ENCODE measurements around the gene PTPRR. TPM values are rescaled to one million over a fixed set of nuclear protein-coding genes. Genes with fewer than 3 reads are reported as not detected.
A peak's percentile ranks its signal among the peaks of the same experiment; 100 is the strongest.

The PTPRR gene
- total RNA-seq, 1 donor from 2014 or later: 1.4 TPM

DNA sequence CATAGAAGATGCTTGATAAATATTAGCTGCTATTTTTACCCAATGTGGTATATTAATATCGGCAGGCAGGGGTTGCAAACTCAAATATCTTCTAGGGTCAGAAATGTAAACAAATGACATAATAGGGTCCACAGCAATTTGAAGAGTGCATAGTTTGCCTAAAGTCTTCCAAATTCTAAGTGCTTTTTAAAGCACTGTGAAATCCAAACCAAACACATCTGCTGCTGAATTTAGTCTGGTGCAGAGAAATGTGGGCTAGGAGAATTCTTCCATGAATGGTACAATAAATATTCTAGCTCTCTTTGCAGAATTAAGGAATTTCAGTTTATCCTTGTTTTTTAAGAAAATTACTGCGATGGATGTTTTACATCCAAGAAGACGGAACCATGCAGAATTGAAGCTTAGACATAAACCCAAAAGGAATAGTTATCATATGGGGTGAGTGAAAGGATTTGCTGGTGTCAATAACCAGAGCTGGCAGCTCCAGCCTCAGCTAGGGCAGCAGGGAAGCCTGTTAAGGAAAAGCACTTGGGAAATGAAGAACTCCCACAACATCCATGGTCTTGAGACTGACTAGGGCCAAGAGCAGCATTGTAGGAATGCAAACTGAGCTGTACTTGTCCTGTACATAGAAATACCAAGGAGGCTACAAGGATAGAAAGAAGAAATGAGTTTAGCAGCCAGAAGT lies 65.5 kb downstream of the PTPRR start:
- no peaks in the 10 kb centered on the region for H3K36me3 Mint-ChIP-seq (ENCODE audit: low read depth, unreplicated experiment)
- no peaks in the 10 kb centered on the region for H3K36me3 ChIP-seq (ENCODE audit: insufficient read depth, low read length)
- no peaks in the 10 kb centered on the region for H3K4me1 ChIP-seq (ENCODE audit: insufficient read depth, low read length)
- no peak overlapping the region for H3K4me3 Mint-ChIP-seq (ENCODE audit: unreplicated experiment)
- no peaks in the 10 kb centered on the region for H3K79me2 ChIP-seq (ENCODE audit: insufficient read depth, low read length)
- no peaks in the 10 kb centered on the region for H4K20me1 ChIP-seq (ENCODE audit: insufficient read depth, low read length)
- no peaks in the 10 kb centered on the region for H3K4me1 Mint-ChIP-seq (ENCODE audit: low read depth, unreplicated experiment)
- H3K27me3 Mint-ChIP-seq (ENCODE audit: low read depth, unreplicated experiment): peaks cover 5% of the 10 kb centered on the region
- DNase-seq (ENCODE audit: low read depth) (no peak), FAIRE-seq (no peak)
- peaks cover 2% of the 10 kb centered on the region for H3K27me3 ChIP-seq (ENCODE audit: insufficient read depth, low read length)
- no peak overlapping the region for H2AFZ ChIP-seq (ENCODE audit: low read depth, low read length)
- no peak overlapping the region for H3K4me2 ChIP-seq (ENCODE audit: low read length)
- no peaks in the 10 kb centered on the region for H3K9me3 Mint-ChIP-seq (ENCODE audit: unreplicated experiment)
- H3K27ac ChIP-seq (ENCODE audit: low read depth, low read length): no peak overlapping the region
- no peak overlapping the region for H3K9ac ChIP-seq (ENCODE audit: low read length)
- H3K9me3 ChIP-seq (ENCODE audit: insufficient read depth, low read depth, low read length): no peaks in the 10 kb centered on the region
- no peak overlapping the region for H3K27ac Mint-ChIP-seq (ENCODE audit: unreplicated experiment)
- TF ChIP-seq EZH2 (IDR thresholded peaks at IDR 0.05; ENCODE audit: insufficient read depth, low read length): no peak
- TF ChIP-seq, protein P1, sequence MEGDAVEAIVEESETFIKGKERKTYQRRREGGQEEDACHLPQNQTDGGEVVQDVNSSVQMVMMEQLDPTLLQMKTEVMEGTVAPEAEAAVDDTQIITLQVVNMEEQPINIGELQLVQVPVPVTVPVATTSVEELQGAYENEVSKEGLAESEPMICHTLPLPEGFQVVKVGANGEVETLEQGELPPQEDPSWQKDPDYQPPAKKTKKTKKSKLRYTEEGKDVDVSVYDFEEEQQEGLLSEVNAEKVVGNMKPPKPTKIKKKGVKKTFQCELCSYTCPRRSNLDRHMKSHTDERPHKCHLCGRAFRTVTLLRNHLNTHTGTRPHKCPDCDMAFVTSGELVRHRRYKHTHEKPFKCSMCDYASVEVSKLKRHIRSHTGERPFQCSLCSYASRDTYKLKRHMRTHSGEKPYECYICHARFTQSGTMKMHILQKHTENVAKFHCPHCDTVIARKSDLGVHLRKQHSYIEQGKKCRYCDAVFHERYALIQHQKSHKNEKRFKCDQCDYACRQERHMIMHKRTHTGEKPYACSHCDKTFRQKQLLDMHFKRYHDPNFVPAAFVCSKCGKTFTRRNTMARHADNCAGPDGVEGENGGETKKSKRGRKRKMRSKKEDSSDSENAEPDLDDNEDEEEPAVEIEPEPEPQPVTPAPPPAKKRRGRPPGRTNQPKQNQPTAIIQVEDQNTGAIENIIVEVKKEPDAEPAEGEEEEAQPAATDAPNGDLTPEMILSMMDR (IDR thresholded peaks at IDR 0.05; ENCODE audit: insufficient read depth, low read depth, low read length): no peak
- H3K4me3 ChIP-seq (ENCODE audit: insufficient read depth, low read depth, low read length): no peak overlapping the region

DNA sequence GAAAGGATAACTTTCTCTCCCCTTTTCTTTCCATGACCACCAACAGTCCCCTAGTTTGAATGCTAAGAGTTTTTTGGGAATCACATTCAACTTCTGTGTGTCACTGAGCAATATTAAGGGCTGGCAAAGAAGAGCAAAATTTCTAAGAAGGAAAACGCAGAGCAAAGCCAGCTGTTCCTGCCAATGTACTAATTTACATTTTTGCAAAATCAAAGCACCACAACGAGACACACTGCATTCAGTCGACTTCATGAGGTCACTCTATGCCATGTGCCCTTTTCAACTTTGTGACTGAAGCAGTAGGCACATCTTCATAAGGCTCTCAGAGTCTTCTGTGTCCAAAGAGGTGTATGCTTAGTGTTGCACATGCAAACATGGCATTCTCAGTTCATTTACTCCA lies 66.4 kb downstream of the PTPRR start:
- Histone ChIP-seq H3K9me3 (ENCODE audit: insufficient read depth, low read depth, low read length) (no peaks in the 10 kb centered on the region), H3K79me2 (ENCODE audit: insufficient read depth, low read length) (no peaks in the 10 kb centered on the region), H3K4me2 (ENCODE audit: low read length) (no peak overlapping the region), H3K27me3 (ENCODE audit: insufficient read depth, low read length) (peaks cover 2% of the 10 kb centered on the region), H3K4me3 (ENCODE audit: insufficient read depth, low read depth, low read length) (no peak overlapping the region), H3K27ac (ENCODE audit: low read depth, low read length) (no peak overlapping the region), H3K9ac (ENCODE audit: low read length) (no peak overlapping the region), H3K36me3 (ENCODE audit: insufficient read depth, low read length) (no peaks in the 10 kb centered on the region), H2AFZ (ENCODE audit: low read depth, low read length) (no peak overlapping the region), H4K20me1 (ENCODE audit: insufficient read depth, low read length) (no peaks in the 10 kb centered on the region), H3K4me1 (ENCODE audit: insufficient read depth, low read length) (no peaks in the 10 kb centered on the region)
- Mint-ChIP-seq H3K36me3 (ENCODE audit: low read depth, unreplicated experiment) (no peaks in the 10 kb centered on the region), H3K27ac (ENCODE audit: unreplicated experiment) (no peak overlapping the region), H3K27me3 (ENCODE audit: low read depth, unreplicated experiment) (peaks cover 5% of the 10 kb centered on the region), H3K4me3 (ENCODE audit: unreplicated experiment) (no peak overlapping the region), H3K9me3 (ENCODE audit: unreplicated experiment) (no peaks in the 10 kb centered on the region), H3K4me1 (ENCODE audit: low read depth, unreplicated experiment) (no peaks in the 10 kb centered on the region)
- TF ChIP-seq, protein P1 (IDR thresholded peaks at IDR 0.05; ENCODE audit: insufficient read depth, low read depth, low read length): no peak
- no peak for TF ChIP-seq EZH2 (IDR thresholded peaks at IDR 0.05; ENCODE audit: insufficient read depth, low read length)
- FAIRE-seq: no peak
- DNase-seq (ENCODE audit: low read depth): no peak

DNA sequence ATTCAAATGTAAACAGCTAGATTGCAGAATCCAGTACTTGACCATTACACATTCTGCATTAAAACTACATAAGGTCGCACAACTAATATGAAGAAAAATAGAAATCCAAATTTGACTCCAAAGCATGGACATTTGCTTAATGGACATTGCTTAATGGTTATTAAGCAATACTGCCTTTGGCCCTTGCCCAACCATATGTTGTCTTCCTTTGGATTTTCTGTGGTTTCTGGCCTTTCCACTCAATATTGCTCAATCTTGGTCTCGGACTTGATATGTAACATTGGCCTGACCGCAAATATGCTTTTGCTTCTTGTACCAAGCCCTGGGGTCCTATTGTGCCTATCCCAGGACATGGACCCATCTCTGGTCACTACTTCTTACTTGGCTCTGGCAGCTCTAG lies 67.2 kb downstream of the PTPRR start:
- Mint-ChIP-seq H3K4me3 (ENCODE audit: unreplicated experiment) (no peak overlapping the region), H3K36me3 (ENCODE audit: low read depth, unreplicated experiment) (no peaks in the 10 kb centered on the region), H3K27ac (ENCODE audit: unreplicated experiment) (no peak overlapping the region), H3K9me3 (ENCODE audit: unreplicated experiment) (no peaks in the 10 kb centered on the region), H3K4me1 (ENCODE audit: low read depth, unreplicated experiment) (no peaks in the 10 kb centered on the region), H3K27me3 (ENCODE audit: low read depth, unreplicated experiment) (peaks cover 5% of the 10 kb centered on the region)
- H3K27ac ChIP-seq (ENCODE audit: low read depth, low read length): no peak overlapping the region
- no peaks in the 10 kb centered on the region for H3K79me2 ChIP-seq (ENCODE audit: insufficient read depth, low read length)
- H3K9ac ChIP-seq (ENCODE audit: low read length): no peak overlapping the region
- FAIRE-seq (no peak), DNase-seq (ENCODE audit: low read depth) (peak; percentile 33)
- no peaks in the 10 kb centered on the region for H3K4me1 ChIP-seq (ENCODE audit: insufficient read depth, low read length)
- no peak overlapping the region for H3K4me3 ChIP-seq (ENCODE audit: insufficient read depth, low read depth, low read length)
- H3K27me3 ChIP-seq (ENCODE audit: insufficient read depth, low read length): peaks cover 2% of the 10 kb centered on the region
- H4K20me1 ChIP-seq (ENCODE audit: insufficient read depth, low read length): no peaks in the 10 kb centered on the region
- TF ChIP-seq, protein P1 (IDR thresholded peaks at IDR 0.05; ENCODE audit: insufficient read depth, low read depth, low read length): no peak
- TF ChIP-seq EZH2 (IDR thresholded peaks at IDR 0.05; ENCODE audit: insufficient read depth, low read length): no peak
- no peak overlapping the region for H2AFZ ChIP-seq (ENCODE audit: low read depth, low read length)
- H3K4me2 ChIP-seq (ENCODE audit: low read length): no peak overlapping the region
- H3K9me3 ChIP-seq (ENCODE audit: insufficient read depth, low read depth, low read length): no peaks in the 10 kb centered on the region
- no peaks in the 10 kb centered on the region for H3K36me3 ChIP-seq (ENCODE audit: insufficient read depth, low read length)
